ENCODE measurements around the gene C2CD4D. TPM values are rescaled to one million over a fixed set of nuclear protein-coding genes. Genes with fewer than 3 reads are reported as not detected.

The C2CD4D gene
- total RNA-seq, 1 donor from 2014 or later, result 0.16 TPM

DNA sequence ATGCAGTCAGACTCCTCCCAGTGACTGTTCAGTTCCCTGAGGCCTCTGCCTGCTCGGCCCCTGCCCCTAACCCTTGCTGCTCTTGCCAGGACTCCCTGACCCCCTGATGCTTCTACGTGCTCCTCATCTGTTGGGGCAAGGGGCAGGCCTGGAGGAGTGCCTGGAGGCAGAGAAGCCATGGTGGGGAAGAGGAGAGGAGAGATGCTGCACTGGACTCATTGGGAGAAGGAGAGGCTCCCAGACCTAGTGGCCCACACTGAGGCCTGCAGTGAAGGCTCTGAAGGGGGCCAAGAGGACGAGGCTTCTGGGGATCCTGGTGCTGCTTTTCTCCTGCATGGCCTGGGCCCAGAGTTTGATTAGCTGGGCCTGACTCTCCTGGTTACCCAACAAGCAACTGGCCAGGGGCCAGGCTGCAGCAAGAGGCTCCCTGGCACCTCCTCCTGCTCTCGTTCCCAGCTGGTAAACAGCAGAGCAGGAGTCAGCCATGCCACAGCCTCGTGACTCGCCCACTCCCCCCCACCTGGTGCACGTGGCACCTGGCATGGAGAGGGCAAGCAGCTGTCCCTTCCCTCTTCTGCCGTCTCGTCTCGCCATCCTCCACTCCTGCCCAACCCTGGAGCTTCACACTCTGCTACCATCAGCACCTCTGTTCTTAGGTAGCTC is 7.2 kb downstream of the C2CD4D start:
- Histone ChIP-seq H2AFZ (ENCODE audit: low read depth, low read length) (no peak overlapping the region), H3K4me1 (ENCODE audit: insufficient read depth, low read length) (no peaks in the 10 kb centered on the region), H3K9ac (ENCODE audit: low read length) (no peak overlapping the region), H3K27ac (ENCODE audit: low read depth, low read length) (no peak overlapping the region), H4K20me1 (ENCODE audit: insufficient read depth, low read length) (peaks cover 5% of the 10 kb centered on the region), H3K9me3 (ENCODE audit: insufficient read depth, low read depth, low read length) (no peaks in the 10 kb centered on the region), H3K4me2 (ENCODE audit: low read length) (no peak overlapping the region), H3K79me2 (ENCODE audit: insufficient read depth, low read length) (no peaks in the 10 kb centered on the region), H3K27me3 (ENCODE audit: insufficient read depth, low read length) (peaks cover 5% of the 10 kb centered on the region), H3K4me3 (ENCODE audit: insufficient read depth, low read depth, low read length) (no peak overlapping the region), H3K36me3 (ENCODE audit: insufficient read depth, low read length) (no peaks in the 10 kb centered on the region)
- DNase-seq (ENCODE audit: low read depth) (no peak), FAIRE-seq (no peak)
- H3K27ac Mint-ChIP-seq (ENCODE audit: unreplicated experiment), result no peak overlapping the region
- no peaks in the 10 kb centered on the region for H3K36me3 Mint-ChIP-seq (ENCODE audit: low read depth, unreplicated experiment)
- H3K4me1 Mint-ChIP-seq (ENCODE audit: low read depth, unreplicated experiment), result peaks cover 14% of the 10 kb centered on the region
- no peak for TF ChIP-seq EZH2 (IDR thresholded peaks at IDR 0.05; ENCODE audit: insufficient read depth, low read length)
- no peak for TF ChIP-seq CTCF (IDR thresholded peaks at IDR 0.05; ENCODE audit: insufficient read depth, low read depth, low read length)
- H3K4me3 Mint-ChIP-seq (ENCODE audit: unreplicated experiment), result no peak overlapping the region
- H3K27me3 Mint-ChIP-seq (ENCODE audit: low read depth, unreplicated experiment), result peaks cover 41% of the 10 kb centered on the region
- no peaks in the 10 kb centered on the region for H3K9me3 Mint-ChIP-seq (ENCODE audit: unreplicated experiment)

DNA sequence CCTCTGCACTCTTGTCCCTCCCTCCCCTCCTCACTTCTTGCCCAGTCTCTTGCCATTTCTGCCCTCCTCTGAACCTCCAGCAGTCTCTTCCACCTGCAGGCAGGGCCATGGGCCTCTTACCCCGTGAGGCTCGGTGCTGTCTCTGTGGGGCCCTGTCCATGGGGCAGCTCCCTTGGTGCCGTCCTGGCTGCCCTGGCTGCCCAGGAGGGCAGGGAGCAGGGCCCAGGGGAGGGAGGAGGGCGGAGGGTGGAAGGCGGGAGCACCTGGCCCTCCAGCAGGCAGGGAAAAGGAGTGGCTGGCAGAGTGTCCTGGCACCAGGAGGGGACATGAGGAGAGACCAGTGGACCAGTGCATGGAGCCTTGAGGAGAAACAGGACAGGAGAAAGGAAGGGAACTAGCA is 8.0 kb downstream of the C2CD4D start, which contains the start of gene RORC:
TSS of gene RORC (minus strand) at position 198 of the 400 bp plus-strand sequence. CDS start at position 160, 38 bp downstream.
- peaks cover 41% of the 10 kb centered on the region for H3K27me3 Mint-ChIP-seq (ENCODE audit: low read depth, unreplicated experiment)
- H4K20me1 ChIP-seq (ENCODE audit: insufficient read depth, low read length), result no peaks in the 10 kb centered on the region
- TF ChIP-seq EZH2 (IDR thresholded peaks at IDR 0.05; ENCODE audit: insufficient read depth, low read length) (no peak), CTCF (IDR thresholded peaks at IDR 0.05; ENCODE audit: insufficient read depth, low read depth, low read length) (no peak)
- FAIRE-seq, result no peak
- H3K4me1 Mint-ChIP-seq (ENCODE audit: low read depth, unreplicated experiment), result peaks cover 9% of the 10 kb centered on the region
- no peak within 1 kb of the TSS for H3K27ac Mint-ChIP-seq (ENCODE audit: unreplicated experiment)
- H2AFZ ChIP-seq (ENCODE audit: low read depth, low read length), result no peak within 1 kb of the TSS
- no peaks in the 10 kb centered on the region for H3K27me3 ChIP-seq (ENCODE audit: insufficient read depth, low read length)
- no peaks in the 10 kb centered on the region for H3K79me2 ChIP-seq (ENCODE audit: insufficient read depth, low read length)
- H3K4me3 ChIP-seq (ENCODE audit: insufficient read depth, low read depth, low read length), result no peak within 1 kb of the TSS
- H3K4me1 ChIP-seq (ENCODE audit: insufficient read depth, low read length), result no peaks in the 10 kb centered on the region
- no peaks in the 10 kb centered on the region for H3K36me3 Mint-ChIP-seq (ENCODE audit: low read depth, unreplicated experiment)
- H3K9me3 Mint-ChIP-seq (ENCODE audit: unreplicated experiment), result no peaks in the 10 kb centered on the region
- H3K4me3 Mint-ChIP-seq (ENCODE audit: unreplicated experiment), result no peak within 1 kb of the TSS
- DNase-seq (ENCODE audit: low read depth), result no peak
- no peak within 1 kb of the TSS for H3K4me2 ChIP-seq (ENCODE audit: low read length)
- H3K9ac ChIP-seq (ENCODE audit: low read length), result no peak within 1 kb of the TSS
- no peaks in the 10 kb centered on the region for H3K36me3 ChIP-seq (ENCODE audit: insufficient read depth, low read length)
- no peaks in the 10 kb centered on the region for H3K9me3 ChIP-seq (ENCODE audit: insufficient read depth, low read depth, low read length)
- no peak within 1 kb of the TSS for H3K27ac ChIP-seq (ENCODE audit: low read depth, low read length)

DNA sequence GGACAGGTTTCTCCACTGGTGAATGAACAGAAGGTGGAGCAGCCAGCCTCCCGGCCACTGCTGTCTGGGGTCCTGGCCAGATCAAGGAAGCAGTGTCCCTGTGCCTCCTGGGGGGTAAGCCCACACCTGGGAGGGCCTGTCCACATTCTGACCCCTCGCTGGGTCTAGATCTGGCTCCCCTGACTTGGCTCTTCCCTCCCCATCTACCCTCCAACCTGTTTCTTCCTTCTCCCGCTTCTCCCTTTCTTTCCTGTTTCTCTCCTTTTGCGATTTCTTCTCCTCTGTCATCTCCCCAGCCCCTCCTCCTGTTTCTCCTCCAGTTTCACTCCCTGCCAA is 8.4 kb downstream of the C2CD4D start:
- H3K27me3 ChIP-seq (ENCODE audit: insufficient read depth, low read length), result no peaks in the 10 kb centered on the region
- peaks cover 6% of the 10 kb centered on the region for H3K4me1 Mint-ChIP-seq (ENCODE audit: low read depth, unreplicated experiment)
- no peak overlapping the region for H3K4me2 ChIP-seq (ENCODE audit: low read length)
- H3K9ac ChIP-seq (ENCODE audit: low read length), result no peak overlapping the region
- no peaks in the 10 kb centered on the region for H3K36me3 Mint-ChIP-seq (ENCODE audit: low read depth, unreplicated experiment)
- no peak for DNase-seq (ENCODE audit: low read depth)
- no peaks in the 10 kb centered on the region for H3K9me3 Mint-ChIP-seq (ENCODE audit: unreplicated experiment)
- H3K79me2 ChIP-seq (ENCODE audit: insufficient read depth, low read length), result no peaks in the 10 kb centered on the region
- no peak overlapping the region for H3K4me3 Mint-ChIP-seq (ENCODE audit: unreplicated experiment)
- H3K9me3 ChIP-seq (ENCODE audit: insufficient read depth, low read depth, low read length), result no peaks in the 10 kb centered on the region
- no peak overlapping the region for H3K4me3 ChIP-seq (ENCODE audit: insufficient read depth, low read depth, low read length)
- no peak overlapping the region for H3K27ac ChIP-seq (ENCODE audit: low read depth, low read length)
- H3K4me1 ChIP-seq (ENCODE audit: insufficient read depth, low read length), result no peaks in the 10 kb centered on the region
- FAIRE-seq, result no peak
- no peak for TF ChIP-seq EZH2 (IDR thresholded peaks at IDR 0.05; ENCODE audit: insufficient read depth, low read length)
- H2AFZ ChIP-seq (ENCODE audit: low read depth, low read length), result no peak overlapping the region
- H4K20me1 ChIP-seq (ENCODE audit: insufficient read depth, low read length), result no peaks in the 10 kb centered on the region
- peaks cover 41% of the 10 kb centered on the region for H3K27me3 Mint-ChIP-seq (ENCODE audit: low read depth, unreplicated experiment)
- H3K36me3 ChIP-seq (ENCODE audit: insufficient read depth, low read length), result no peaks in the 10 kb centered on the region
- H3K27ac Mint-ChIP-seq (ENCODE audit: unreplicated experiment), result no peak overlapping the region
